ENCODE data around the gene RBM26.
A peak's percentile ranks its signal among the peaks of the same experiment; 100 is the strongest.

RBM26 gene

GRCh38 chr13:79404361-79404760 lies 1.7 kb downstream of the RBM26 start:
- peak overlapping the region; percentile 91 to 94 for H3K9ac ChIP-seq (ENCODE audit: low read depth in 1 of 2, low read length in 2 of 2)
- H3K4me3 ChIP-seq (ENCODE audit: low read depth in 1 of 2, low read length in 2 of 2): peak overlapping the region; percentile 79 to 88
- no peaks in the 10 kb centered on the region for H3K27me3 ChIP-seq (ENCODE audit: control insufficient read depth in 1 of 2, insufficient read depth in 2 of 2, low read length in 2 of 2)
- H3K36me3 ChIP-seq (ENCODE audit: control insufficient read depth in 1 of 2, insufficient read depth in 2 of 2, low read length in 2 of 2): peaks cover 0 to 6% of the 10 kb centered on the region in 2 donors
- H3K27ac ChIP-seq (ENCODE audit: low read depth, low read length): no peak overlapping the region
- no peaks in the 10 kb centered on the region for H3K9me3 ChIP-seq (ENCODE audit: control insufficient read depth in 1 of 2, low read length in 2 of 2)
- H3K4me1 ChIP-seq (ENCODE audit: control insufficient read depth in 1 of 2, insufficient read depth in 2 of 2, low read length in 2 of 2): peaks cover 28 to 37% of the 10 kb centered on the region in 2 donors

GRCh38 chr13:79403113-79403512 lies 2.9 kb downstream of the RBM26 start:
- no peaks in the 10 kb centered on the region for H3K9me3 ChIP-seq (ENCODE audit: control insufficient read depth in 1 of 2, low read length in 2 of 2)
- H3K4me1 ChIP-seq (ENCODE audit: control insufficient read depth in 1 of 2, insufficient read depth in 2 of 2, low read length in 2 of 2): peaks cover 26 to 37% of the 10 kb centered on the region in 2 donors
- H3K36me3 ChIP-seq (ENCODE audit: control insufficient read depth in 1 of 2, insufficient read depth in 2 of 2, low read length in 2 of 2): peaks cover 2 to 6% of the 10 kb centered on the region in 2 donors
- peak overlapping the region; percentile 79 to 88 for H3K4me3 ChIP-seq (ENCODE audit: low read depth in 1 of 2, low read length in 2 of 2)
- H3K9ac ChIP-seq (ENCODE audit: low read depth in 1 of 2, low read length in 2 of 2): no peak overlapping the region
- H3K27ac ChIP-seq (ENCODE audit: low read depth, low read length): no peak overlapping the region
- H3K27me3 ChIP-seq (ENCODE audit: control insufficient read depth in 1 of 2, insufficient read depth in 2 of 2, low read length in 2 of 2): no peaks in the 10 kb centered on the region

GRCh38 chr13:79402679-79403078 lies 3.4 kb downstream of the RBM26 start:
- Histone ChIP-seq H3K4me3 (ENCODE audit: low read depth in 1 of 2, low read length in 2 of 2) (peak overlapping the region; percentile 79 to 88), H3K4me1 (ENCODE audit: control insufficient read depth in 1 of 2, insufficient read depth in 2 of 2, low read length in 2 of 2) (peaks cover 26 to 39% of the 10 kb centered on the region in 2 donors)

GRCh38 chr13:79402074-79402635 lies 3.9 kb downstream of the RBM26 start:
- no peaks in the 10 kb centered on the region for H3K27me3 ChIP-seq (ENCODE audit: control insufficient read depth in 1 of 2, insufficient read depth in 2 of 2, low read length in 2 of 2)
- H3K4me1 ChIP-seq (ENCODE audit: control insufficient read depth in 1 of 2, insufficient read depth in 2 of 2, low read length in 2 of 2): peaks cover 24 to 37% of the 10 kb centered on the region in 2 donors
- H3K9me3 ChIP-seq (ENCODE audit: control insufficient read depth in 1 of 2, low read length in 2 of 2): no peaks in the 10 kb centered on the region
- no peak overlapping the region for H3K27ac ChIP-seq (ENCODE audit: low read depth, low read length)
- H3K4me3 ChIP-seq (ENCODE audit: low read depth in 1 of 2, low read length in 2 of 2): no peak overlapping the region
- peaks cover 2 to 8% of the 10 kb centered on the region in 2 donors for H3K36me3 ChIP-seq (ENCODE audit: control insufficient read depth in 1 of 2, insufficient read depth in 2 of 2, low read length in 2 of 2)
- no peak overlapping the region for H3K9ac ChIP-seq (ENCODE audit: low read depth in 1 of 2, low read length in 2 of 2)

More at GRCh38 chr13:79402679-79403078, 3.4 kb downstream of the RBM26 start:
- Histone ChIP-seq H3K36me3 (ENCODE audit: control insufficient read depth in 1 of 2, insufficient read depth in 2 of 2, low read length in 2 of 2) (peaks cover 2 to 6% of the 10 kb centered on the region in 2 donors), H3K9ac (ENCODE audit: low read depth in 1 of 2, low read length in 2 of 2) (no peak overlapping the region), H3K27ac (ENCODE audit: low read depth, low read length) (no peak overlapping the region), H3K9me3 (ENCODE audit: control insufficient read depth in 1 of 2, low read length in 2 of 2) (no peaks in the 10 kb centered on the region), H3K27me3 (ENCODE audit: control insufficient read depth in 1 of 2, insufficient read depth in 2 of 2, low read length in 2 of 2) (no peaks in the 10 kb centered on the region)

- H3K27ac ChIP-seq (ENCODE audit: low read depth, low read length): no peak overlapping the region
Observed at GRCh38 chr13:79401259-79402070, 4.6 kb downstream of the RBM26 start.

GRCh38 chr13:79398915-79399314 lies 7.1 kb downstream of the RBM26 start:
- Histone ChIP-seq H3K27ac (ENCODE audit: low read depth, low read length) (no peak overlapping the region), H3K9ac (ENCODE audit: low read depth in 1 of 2, low read length in 2 of 2) (no peak overlapping the region), H3K27me3 (ENCODE audit: control insufficient read depth in 1 of 2, insufficient read depth in 2 of 2, low read length in 2 of 2) (no peaks in the 10 kb centered on the region), H3K4me1 (ENCODE audit: control insufficient read depth in 1 of 2, insufficient read depth in 2 of 2, low read length in 2 of 2) (peaks cover 13 to 30% of the 10 kb centered on the region in 2 donors), H3K9me3 (ENCODE audit: control insufficient read depth in 1 of 2, low read length in 2 of 2) (peaks cover 0 to 5% of the 10 kb centered on the region in 2 donors), H3K4me3 (ENCODE audit: low read depth in 1 of 2, low read length in 2 of 2) (no peak overlapping the region), H3K36me3 (ENCODE audit: control insufficient read depth in 1 of 2, insufficient read depth in 2 of 2, low read length in 2 of 2) (peaks cover 6 to 19% of the 10 kb centered on the region in 2 donors)

More at GRCh38 chr13:79401259-79402070, 4.6 kb downstream of the RBM26 start:
- no peak overlapping the region for H3K4me3 ChIP-seq (ENCODE audit: low read depth in 1 of 2, low read length in 2 of 2)
- peaks cover 3 to 14% of the 10 kb centered on the region in 2 donors for H3K36me3 ChIP-seq (ENCODE audit: control insufficient read depth in 1 of 2, insufficient read depth in 2 of 2, low read length in 2 of 2)
- peaks cover 21 to 33% of the 10 kb centered on the region in 2 donors for H3K4me1 ChIP-seq (ENCODE audit: control insufficient read depth in 1 of 2, insufficient read depth in 2 of 2, low read length in 2 of 2)
- H3K27me3 ChIP-seq (ENCODE audit: control insufficient read depth in 1 of 2, insufficient read depth in 2 of 2, low read length in 2 of 2): no peaks in the 10 kb centered on the region
- no peaks in the 10 kb centered on the region for H3K9me3 ChIP-seq (ENCODE audit: control insufficient read depth in 1 of 2, low read length in 2 of 2)
- no peak overlapping the region for H3K9ac ChIP-seq (ENCODE audit: low read depth in 1 of 2, low read length in 2 of 2)

GRCh38 chr13:79398127-79398526 lies 7.9 kb downstream of the RBM26 start:
- peaks cover 0 to 5% of the 10 kb centered on the region in 2 donors for H3K9me3 ChIP-seq (ENCODE audit: control insufficient read depth in 1 of 2, low read length in 2 of 2)
- H3K9ac ChIP-seq (ENCODE audit: low read depth in 1 of 2, low read length in 2 of 2): no peak overlapping the region
- peaks cover 13 to 28% of the 10 kb centered on the region in 2 donors for H3K4me1 ChIP-seq (ENCODE audit: control insufficient read depth in 1 of 2, insufficient read depth in 2 of 2, low read length in 2 of 2)
- no peak overlapping the region for H3K27ac ChIP-seq (ENCODE audit: low read depth, low read length)
- H3K36me3 ChIP-seq (ENCODE audit: control insufficient read depth in 1 of 2, insufficient read depth in 2 of 2, low read length in 2 of 2): peaks cover 6 to 20% of the 10 kb centered on the region in 2 donors
- no peaks in the 10 kb centered on the region for H3K27me3 ChIP-seq (ENCODE audit: control insufficient read depth in 1 of 2, insufficient read depth in 2 of 2, low read length in 2 of 2)
- no peak overlapping the region for H3K4me3 ChIP-seq (ENCODE audit: low read depth in 1 of 2, low read length in 2 of 2)

- Histone ChIP-seq H3K27me3 (ENCODE audit: control insufficient read depth in 1 of 2, insufficient read depth in 2 of 2, low read length in 2 of 2) (no peaks in the 10 kb centered on the region), H3K27ac (ENCODE audit: low read depth, low read length) (no peak overlapping the region), H3K4me3 (ENCODE audit: low read depth in 1 of 2, low read length in 2 of 2) (no peak overlapping the region), H3K4me1 (ENCODE audit: control insufficient read depth in 1 of 2, insufficient read depth in 2 of 2, low read length in 2 of 2) (peaks cover 15 to 19% of the 10 kb centered on the region in 2 donors), H3K36me3 (ENCODE audit: control insufficient read depth in 1 of 2, insufficient read depth in 2 of 2, low read length in 2 of 2) (peaks cover 6 to 20% of the 10 kb centered on the region in 2 donors), H3K9ac (ENCODE audit: low read depth in 1 of 2, low read length in 2 of 2) (no peak overlapping the region), H3K9me3 (ENCODE audit: control insufficient read depth in 1 of 2, low read length in 2 of 2) (peaks cover 0 to 5% of the 10 kb centered on the region in 2 donors)
Observed at GRCh38 chr13:79395881-79396280, 10.2 kb downstream of the RBM26 start.

GRCh38 chr13:79393564-79394249 lies 12.3 kb downstream of the RBM26 start:
- H3K4me1 ChIP-seq (ENCODE audit: control insufficient read depth in 1 of 2, insufficient read depth in 2 of 2, low read length in 2 of 2): peaks cover 15 to 19% of the 10 kb centered on the region in 2 donors
- no peak overlapping the region for H3K27ac ChIP-seq (ENCODE audit: low read depth, low read length)
- H3K9me3 ChIP-seq (ENCODE audit: control insufficient read depth in 1 of 2, low read length in 2 of 2): peaks cover 0 to 5% of the 10 kb centered on the region in 2 donors
- H3K9ac ChIP-seq (ENCODE audit: low read depth in 1 of 2, low read length in 2 of 2): no peak overlapping the region
- peaks cover 4 to 13% of the 10 kb centered on the region in 2 donors for H3K36me3 ChIP-seq (ENCODE audit: control insufficient read depth in 1 of 2, insufficient read depth in 2 of 2, low read length in 2 of 2)
- H3K4me3 ChIP-seq (ENCODE audit: low read depth in 1 of 2, low read length in 2 of 2): peak overlapping the region; percentile 5 to 27
- no peaks in the 10 kb centered on the region for H3K27me3 ChIP-seq (ENCODE audit: control insufficient read depth in 1 of 2, insufficient read depth in 2 of 2, low read length in 2 of 2)
